ENCODE results near the gene CCR9. TPM values are rescaled to one million over a fixed set of nuclear protein-coding genes. Genes with fewer than 3 reads are reported as not detected.
A peak's percentile ranks its signal among the peaks of the same experiment; 100 is the strongest.

CCR9 gene
- total RNA-seq, 2 experiments from 2014 or later, result 0.28 TPM

- Mint-ChIP-seq H3K4me1 (peaks cover 48% of the 10 kb centered on the region), H3K4me3 (no peak overlapping the region), H3K27me3 (peaks cover 74% of the 10 kb centered on the region), H3K27ac (no peak overlapping the region), H3K36me3 (ENCODE audit: low read depth) (peaks cover 17% of the 10 kb centered on the region), H3K9me3 (peaks cover 25% of the 10 kb centered on the region)
- no peak for DNase-seq
- ChIA-PET POLR2A (interaction anchor here (1.4 to 2.8 kb wide), 3 partner anchors 19 to 48 kb away, joined by 4 to 8 read pairs (median 7); no protein-coding TSS in a partner anchor), CTCF (interaction anchor here (1.5 to 1.7 kb wide), 2 partner anchors 15 to 21 kb away, joined by 3 to 4 read pairs; no protein-coding TSS in a partner anchor)
Measured at GRCh38 chr3:45860481-45860880, 25.9 kb upstream of the CCR9 start.

GRCh38 chr3:45861043-45861719 is 25.2 kb upstream of the CCR9 start:
- ChIA-PET CTCF (interaction anchor here (1.0 to 1.7 kb wide), 5 partner anchors 15 to 166 kb away, joined by 3 to 5 read pairs (median 3); partner anchors contain the start of genes LZTFL1 and XCR1), POLR2A (interaction anchor here (0.6 to 2.8 kb wide), 6 partner anchors 8 to 47 kb away, joined by 3 to 8 read pairs (median 6); partner anchors contain the start of gene LZTFL1)
- Mint-ChIP-seq H3K36me3 (ENCODE audit: low read depth) (peaks cover 16% of the 10 kb centered on the region), H3K4me1 (peaks cover 54% of the 10 kb centered on the region), H3K27me3 (peaks cover 74% of the 10 kb centered on the region), H3K9me3 (peaks cover 20% of the 10 kb centered on the region), H3K4me3 (no peak overlapping the region), H3K27ac (peak overlapping the region; percentile 18)
- DNase-seq, result no peak

- Mint-ChIP-seq H3K4me1 (peaks cover 67% of the 10 kb centered on the region), H3K9me3 (peaks cover 10% of the 10 kb centered on the region), H3K27ac (peak overlapping the region; percentile 5), H3K4me3 (no peak overlapping the region), H3K36me3 (ENCODE audit: low read depth) (peaks cover 10% of the 10 kb centered on the region), H3K27me3 (peaks cover 82% of the 10 kb centered on the region)
- POLR2A ChIA-PET, result interaction anchor here (0.7 to 2.0 kb wide), 12 partner anchors 10 to 505 kb away, joined by 3 to 23 read pairs (median 6); partner anchors contain the start of genes CXCR6 and LZTFL1
- peak; percentile 37 for DNase-seq
- CTCF ChIA-PET, result interaction anchor here (1.5 kb wide), 1 partner anchor 23 kb away, joined by 7 read pairs; the partner anchor contains the start of gene LZTFL1
Measured at GRCh38 chr3:45864760-45865519, 21.4 kb upstream of the CCR9 start.

GRCh38 chr3:45865563-45865962 is 20.8 kb upstream of the CCR9 start:
- POLR2A ChIA-PET, result interaction anchor here (1.1 to 2.0 kb wide), 10 partner anchors 10 to 504 kb away, joined by 3 to 23 read pairs (median 7); partner anchors contain the start of gene LZTFL1
- Mint-ChIP-seq H3K27ac (no peak overlapping the region), H3K9me3 (peaks cover 10% of the 10 kb centered on the region), H3K36me3 (ENCODE audit: low read depth) (peaks cover 10% of the 10 kb centered on the region), H3K27me3 (peaks cover 81% of the 10 kb centered on the region), H3K4me1 (peaks cover 68% of the 10 kb centered on the region), H3K4me3 (no peak overlapping the region)
- no peak for DNase-seq
- CTCF ChIA-PET, result interaction anchor here (1.5 kb wide), 1 partner anchor 23 kb away, joined by 7 read pairs; the partner anchor contains the start of gene LZTFL1

GRCh38 chr3:45868213-45868612 is 18.1 kb upstream of the CCR9 start:
- CTCF ChIA-PET, result interaction anchor here (1.2 kb wide), 1 partner anchor 208 kb away, joined by 3 read pairs; no protein-coding TSS in a partner anchor
- peaks cover 51% of the 10 kb centered on the region for H3K4me1 Mint-ChIP-seq
- POLR2A ChIA-PET, result interaction anchor here (1.0 to 1.7 kb wide), 2 partner anchors 13 to 23 kb away, joined by 3 to 6 read pairs; no protein-coding TSS in a partner anchor
- H3K4me3 Mint-ChIP-seq, result no peak overlapping the region
- H3K27me3 Mint-ChIP-seq, result peaks cover 80% of the 10 kb centered on the region
- H3K9me3 Mint-ChIP-seq, result peaks cover 5% of the 10 kb centered on the region
- no peak for DNase-seq
- H3K27ac Mint-ChIP-seq, result no peak overlapping the region
- peaks cover 5% of the 10 kb centered on the region for H3K36me3 Mint-ChIP-seq (ENCODE audit: low read depth)

- no peak overlapping the region for H3K4me3 Mint-ChIP-seq
- no peak for DNase-seq
- peaks cover under 1% of the 10 kb centered on the region for H3K9me3 Mint-ChIP-seq
- no peak overlapping the region for H3K27ac Mint-ChIP-seq
- peaks cover 79% of the 10 kb centered on the region for H3K27me3 Mint-ChIP-seq
- ChIA-PET CTCF (interaction anchor here (1.2 kb wide), 1 partner anchor 209 kb away, joined by 3 read pairs; no protein-coding TSS in a partner anchor), POLR2A (interaction anchor here (1.0 to 1.7 kb wide), 2 partner anchors 13 to 24 kb away, joined by 3 to 6 read pairs; no protein-coding TSS in a partner anchor)
- peaks cover under 1% of the 10 kb centered on the region for H3K36me3 Mint-ChIP-seq (ENCODE audit: low read depth)
- peaks cover 47% of the 10 kb centered on the region for H3K4me1 Mint-ChIP-seq
Measured at GRCh38 chr3:45868650-45869049, 17.7 kb upstream of the CCR9 start.

GRCh38 chr3:45869638-45870037 is 16.7 kb upstream of the CCR9 start:
- Mint-ChIP-seq H3K9me3 (no peaks in the 10 kb centered on the region), H3K36me3 (ENCODE audit: low read depth) (no peaks in the 10 kb centered on the region), H3K27me3 (peaks cover 84% of the 10 kb centered on the region), H3K4me3 (no peak overlapping the region), H3K27ac (no peak overlapping the region), H3K4me1 (peaks cover 40% of the 10 kb centered on the region)
- POLR2A ChIA-PET, result interaction anchor here (0.7 to 1.7 kb wide), 4 partner anchors 11 to 28 kb away, joined by 4 to 9 read pairs (median 4); no protein-coding TSS in a partner anchor
- no peak for DNase-seq
- CTCF ChIA-PET, result no interaction called here

GRCh38 chr3:45870099-45870498 is 16.2 kb upstream of the CCR9 start:
- Mint-ChIP-seq H3K4me1 (peaks cover 36% of the 10 kb centered on the region), H3K9me3 (no peaks in the 10 kb centered on the region), H3K27me3 (peaks cover 84% of the 10 kb centered on the region), H3K36me3 (ENCODE audit: low read depth) (no peaks in the 10 kb centered on the region), H3K27ac (no peak overlapping the region), H3K4me3 (no peak overlapping the region)
- ChIA-PET POLR2A (interaction anchor here (0.7 to 1.7 kb wide), 4 partner anchors 11 to 29 kb away, joined by 4 to 9 read pairs (median 4); no protein-coding TSS in a partner anchor), CTCF (interaction anchor here (1.0 kb wide), 1 partner anchor 38 kb away, joined by 3 read pairs; no protein-coding TSS in a partner anchor)
- peak; percentile 77 for DNase-seq

GRCh38 chr3:45871780-45872179 is 14.6 kb upstream of the CCR9 start:
- ChIA-PET POLR2A (no interaction called here), CTCF (no interaction called here)
- H3K4me1 Mint-ChIP-seq, result peaks cover 27% of the 10 kb centered on the region
- no peaks in the 10 kb centered on the region for H3K9me3 Mint-ChIP-seq
- H3K4me3 Mint-ChIP-seq, result no peak overlapping the region
- H3K27ac Mint-ChIP-seq, result no peak overlapping the region
- no peak for DNase-seq
- peaks cover 84% of the 10 kb centered on the region for H3K27me3 Mint-ChIP-seq
- H3K36me3 Mint-ChIP-seq (ENCODE audit: low read depth), result no peaks in the 10 kb centered on the region

GRCh38 chr3:45872569-45872968 is 13.8 kb upstream of the CCR9 start:
- POLR2A ChIA-PET, result no interaction called here
- CTCF ChIA-PET, result no interaction called here
- Mint-ChIP-seq H3K9me3 (no peaks in the 10 kb centered on the region), H3K27ac (no peak overlapping the region), H3K4me1 (peaks cover 27% of the 10 kb centered on the region), H3K36me3 (ENCODE audit: low read depth) (no peaks in the 10 kb centered on the region), H3K27me3 (peaks cover 81% of the 10 kb centered on the region), H3K4me3 (no peak overlapping the region)
- DNase-seq, result no peak

GRCh38 chr3:45873036-45873435 is 13.3 kb upstream of the CCR9 start:
- DNase-seq, result no peak
- no peaks in the 10 kb centered on the region for H3K36me3 Mint-ChIP-seq (ENCODE audit: low read depth)
- no peak overlapping the region for H3K4me3 Mint-ChIP-seq
- CTCF ChIA-PET, result no interaction called here
- peaks cover 27% of the 10 kb centered on the region for H3K4me1 Mint-ChIP-seq
- peaks cover 79% of the 10 kb centered on the region for H3K27me3 Mint-ChIP-seq
- no peak overlapping the region for H3K27ac Mint-ChIP-seq
- POLR2A ChIA-PET, result no interaction called here
- H3K9me3 Mint-ChIP-seq, result no peaks in the 10 kb centered on the region

GRCh38 chr3:45873638-45874037 is 12.7 kb upstream of the CCR9 start:
- Mint-ChIP-seq H3K9me3 (no peaks in the 10 kb centered on the region), H3K36me3 (ENCODE audit: low read depth) (no peaks in the 10 kb centered on the region), H3K4me1 (peaks cover 26% of the 10 kb centered on the region), H3K4me3 (no peak overlapping the region), H3K27ac (no peak overlapping the region), H3K27me3 (peaks cover 78% of the 10 kb centered on the region)
- POLR2A ChIA-PET, result no interaction called here
- no peak for DNase-seq
- CTCF ChIA-PET, result no interaction called here
